ENCODE results near the gene RNASE9.
"Not testable (repeated sequence)": the region's sequence is repeated elsewhere in the genome, so short reads cannot be mapped to it uniquely, and the experiment has no call there.

RNASE9 gene

GRCh38 chr14:20560961-20561360, at the start of gene RNASE9:
TSS of gene RNASE9 (minus strand) at chr14:20561047.
- no peak for DNase-seq (ENCODE audit: low read depth)

- peak; percentile 61 for DNase-seq (ENCODE audit: low read depth)
Measured at GRCh38 chr14:20610002-20610765, 49.3 kb upstream of the RNASE9 start.

- DNase-seq (ENCODE audit: low read depth): peak; percentile 85
Measured at GRCh38 chr14:20609215-20610001, 48.6 kb upstream of the RNASE9 start.

GRCh38 chr14:20608383-20609110, 47.7 kb upstream of the RNASE9 start:
- no peak for DNase-seq (ENCODE audit: low read depth)

GRCh38 chr14:20607617-20608016, 46.8 kb upstream of the RNASE9 start:
- no peak for DNase-seq (ENCODE audit: low read depth)

GRCh38 chr14:20606902-20607242, 46.0 kb upstream of the RNASE9 start:
- DNase-seq (ENCODE audit: low read depth): no peak

GRCh38 chr14:20606190-20606901, 45.5 kb upstream of the RNASE9 start:
- DNase-seq (ENCODE audit: low read depth): no peak

- no peak for DNase-seq (ENCODE audit: low read depth)
Measured at GRCh38 chr14:20603813-20604690, 43.2 kb upstream of the RNASE9 start.

GRCh38 chr14:20602583-20602982, 41.7 kb upstream of the RNASE9 start:
- no peak for DNase-seq (ENCODE audit: low read depth)

- DNase-seq (ENCODE audit: low read depth): no peak
Measured at GRCh38 chr14:20601522-20601921, 40.7 kb upstream of the RNASE9 start.

- no peak for DNase-seq (ENCODE audit: low read depth)
Measured at GRCh38 chr14:20597108-20597507, 36.3 kb upstream of the RNASE9 start.

- not testable (repeated sequence) for DNase-seq (ENCODE audit: low read depth)
Measured at GRCh38 chr14:20595726-20596125, 34.9 kb upstream of the RNASE9 start.

- no peak for DNase-seq (ENCODE audit: low read depth)
Measured at GRCh38 chr14:20592574-20592973, 31.7 kb upstream of the RNASE9 start.

- no peak for DNase-seq (ENCODE audit: low read depth)
Measured at GRCh38 chr14:20591235-20591634, 30.4 kb upstream of the RNASE9 start, which contains the start of gene RNASE12. TSS of gene RNASE12 (minus strand) at chr14:20591376. CDS start at chr14:20590723, 653 bp downstream.

GRCh38 chr14:20587489-20588154, 26.8 kb upstream of the RNASE9 start, which contains the start of gene RNASE11:
TSS of gene RNASE11 (minus strand) at chr14:20588001.
- no peak for DNase-seq (ENCODE audit: low read depth)

- no peak for DNase-seq (ENCODE audit: low read depth)
Measured at GRCh38 chr14:20583908-20584307, 23.1 kb upstream of the RNASE9 start.

- no peak for DNase-seq (ENCODE audit: low read depth)
Measured at GRCh38 chr14:20583142-20583541, 22.3 kb upstream of the RNASE9 start.

GRCh38 chr14:20580242-20580641, 19.4 kb upstream of the RNASE9 start:
- DNase-seq (ENCODE audit: low read depth): no peak

- DNase-seq (ENCODE audit: low read depth): no peak
Measured at GRCh38 chr14:20578784-20579502, 18.1 kb upstream of the RNASE9 start.

- DNase-seq (ENCODE audit: low read depth): no peak
Measured at GRCh38 chr14:20578325-20578724, 17.5 kb upstream of the RNASE9 start.
